PC-3 (cell line): ENCODE data around the gene ARHGEF37. TPM values are rescaled to one million over a fixed set of nuclear protein-coding genes. Genes with fewer than 3 reads are reported as not detected.

Experiments
- ATAC-seq: fragments of 200-7000 bp; cut with Tn5 transposase; 2 replicates; pipeline ENCODE4 v1.9.1; 2020; ENCODE audit warnings: mild to moderate bottlenecking, moderate library complexity
- BruUV-seq: library from RNA; stranded (reverse); fragments of 400-500 nt; replicated peaks from 2 replicates; lab custom pipeline; 2021; lab: Mats Ljungman, UMichigan
- CTCF ChIA-PET: fragments of 300-600 bp; sonication (Branson Sonifier 250); formaldehyde crosslinking; loops from one replicate; lab custom pipeline; 2022; ENCODE audit warnings: antibody characterized with exemption; lab: Charles Lee
- POLR2A ChIA-PET: fragments of 300-600 bp; sonication (Branson Sonifier 250); formaldehyde crosslinking; loops from one replicate; lab custom pipeline; 2022; ENCODE audit warnings: antibody characterized with exemption; ENCODE audit not compliant: unreplicated experiment; lab: Charles Lee
- DNase-seq: peaks from one replicate; pipeline ENCODE4 v3.0.0-alpha.2; 2015
- H2AFZ ChIP-seq: fragments of 300-600 bp; sonication (generic); 2 replicates; pipeline ENCODE4 v1.6.0; 2016; ENCODE audit warnings: antibody characterized with exemption, low read length
- H3F3A ChIP-seq: fragments of 300-600 bp; sonication (generic); one replicate; pipeline ENCODE4 v1.6.0; 2017; ENCODE audit warnings: antibody characterized with exemption, low read length, control low read depth, mild to moderate bottlenecking; ENCODE audit not compliant: unreplicated experiment
- H3K27ac ChIP-seq: fragments of 300-600 bp; sonication (generic); 2 replicates; pipeline ENCODE4 v1.5.1; 2016; ENCODE audit warnings: mild to moderate bottlenecking, low read length
- H3K27me3 ChIP-seq: fragments of 300-600 bp; sonication (generic); 2 replicates; pipeline ENCODE4 v1.6.1; 2016; ENCODE audit warnings: low read length, mixed read lengths
- H3K36me3 ChIP-seq: fragments of 300-600 bp; sonication (generic); 2 replicates; pipeline ENCODE4 v1.6.1; 2016; ENCODE audit warnings: low read depth, mixed run types, low read length, mixed read lengths
- H3K4me1 ChIP-seq: fragments of 300-600 bp; sonication (generic); 2 replicates; pipeline ENCODE4 v1.5.1; 2016; ENCODE audit warnings: low read length; ENCODE audit not compliant: insufficient read depth
- H3K4me2 ChIP-seq: fragments of 300-600 bp; sonication (generic); 2 replicates; pipeline ENCODE4 v1.6.0; 2016; ENCODE audit warnings: low read length
- H3K4me3 ChIP-seq: fragments of 300-600 bp; sonication (generic); 2 replicates; pipeline ENCODE4 v1.5.1; 2016; ENCODE audit warnings: mild to moderate bottlenecking, low read length, mixed read lengths
- H3K79me2 ChIP-seq: fragments of 300-600 bp; sonication (generic); 2 replicates; pipeline ENCODE4 v1.6.1; 2017; ENCODE audit warnings: low read length, mixed read lengths
- H3K9ac ChIP-seq: fragments of 300-600 bp; sonication (generic); 2 replicates; pipeline ENCODE4 v1.6.0; 2016; ENCODE audit warnings: mild to moderate bottlenecking, low read length
- H3K9me2 ChIP-seq: fragments of 300-600 bp; sonication (generic); replicated peaks from 2 replicates; pipeline ENCODE4 v1.6.1; 2016; ENCODE audit warnings: mixed run types, low read length, mixed read lengths
- H3K9me3 ChIP-seq: fragments of 300-600 bp; sonication (generic); 2 replicates; pipeline ENCODE4 v1.6.1; 2016; ENCODE audit warnings: low read length, mixed read lengths
- H4K20me1 ChIP-seq: fragments of 300-600 bp; sonication (generic); 2 replicates; pipeline ENCODE4 v1.6.1; 2016; ENCODE audit warnings: low read length, mixed read lengths
- EZH2 ChIP-seq: fragments of 300-600 bp; sonication (generic); IDR thresholded peaks from one replicate; pipeline ENCODE4 v1.6.1; 2017; ENCODE audit warnings: antibody characterized with exemption, mild to moderate bottlenecking, low read length; ENCODE audit not compliant: unreplicated experiment
- EZH2phosphoT487 ChIP-seq: fragments of 300-600 bp; sonication (generic); IDR thresholded peaks from 2 replicates; pipeline ENCODE4 v1.6.1; 2018; ENCODE audit warnings: mild to moderate bottlenecking, antibody characterized with exemption, low read length, borderline replicate concordance
- intact Hi-C: fragments of 100-400 bp; cut with micrococcal nuclease; formaldehyde crosslinking; loops from 2 replicates; pipeline ENCODE4 v1.9.0; 2023
- total RNA-seq: library from RNA; depleted of rRNA; stranded (reverse); fragments of >200 nt; gene quantifications from 2 replicates; pipeline ENCODE4 v1.2.3, GENCODE V29; 2014
- TF ChIP-seq, protein P1 (sequence below): fragments of 300-600 bp; sonication (generic); conservative IDR thresholded peaks from 2 replicates; pipeline ENCODE4 v1.5.1; 2017; ENCODE audit warnings: antibody characterized with exemption, low read depth, mild to moderate bottlenecking, low read length

ARHGEF37 gene
- total RNA-seq, 1 experiment from 2014 or later, result 6.5 TPM

DNA sequence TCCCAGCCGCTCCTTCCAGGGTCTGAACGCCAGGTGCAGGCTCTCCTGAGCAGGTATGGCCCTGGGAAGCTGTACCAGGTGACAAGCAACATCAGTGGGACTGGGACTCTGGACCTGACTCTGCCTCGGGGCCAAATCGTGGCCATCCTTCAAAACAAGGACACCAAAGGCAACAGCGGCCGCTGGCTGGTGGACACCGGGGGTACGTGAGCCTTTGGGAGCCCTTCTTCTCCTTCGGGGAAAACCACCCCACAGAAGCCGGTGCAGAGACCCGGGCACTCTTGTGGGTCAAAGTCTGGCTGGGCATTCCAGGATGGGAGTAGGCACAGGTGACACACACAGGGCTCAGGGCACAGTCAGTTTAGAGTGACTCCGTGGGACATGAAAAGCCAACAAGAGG lies 45.8 kb downstream of the ARHGEF37 start:
- Histone ChIP-seq H3K27ac (no peak overlapping the region), H2AFZ (no peak overlapping the region), H3K36me3 (no peaks in the 10 kb centered on the region), H3K9me3 (no peaks in the 10 kb centered on the region), H3K9me2 (no peaks in the 10 kb centered on the region), H3F3A (no peaks in the 10 kb centered on the region), H3K4me1 (peaks cover 8% of the 10 kb centered on the region), H4K20me1 (no peaks in the 10 kb centered on the region), H3K4me3 (no peak overlapping the region), H3K27me3 (no peaks in the 10 kb centered on the region), H3K9ac (no peak overlapping the region), H3K79me2 (no peaks in the 10 kb centered on the region), H3K4me2 (no peak overlapping the region)
- DNase-seq (no peak), ATAC-seq (no peak)
- ChIA-PET CTCF (no interaction called here), POLR2A (no interaction called here)
- intact Hi-C loops, result no loop called here
- no TSS peak for BruUV-seq
- no peak for TF ChIP-seq EZH2phosphoT487
- no peak for TF ChIP-seq EZH2
- TF ChIP-seq, protein P1, sequence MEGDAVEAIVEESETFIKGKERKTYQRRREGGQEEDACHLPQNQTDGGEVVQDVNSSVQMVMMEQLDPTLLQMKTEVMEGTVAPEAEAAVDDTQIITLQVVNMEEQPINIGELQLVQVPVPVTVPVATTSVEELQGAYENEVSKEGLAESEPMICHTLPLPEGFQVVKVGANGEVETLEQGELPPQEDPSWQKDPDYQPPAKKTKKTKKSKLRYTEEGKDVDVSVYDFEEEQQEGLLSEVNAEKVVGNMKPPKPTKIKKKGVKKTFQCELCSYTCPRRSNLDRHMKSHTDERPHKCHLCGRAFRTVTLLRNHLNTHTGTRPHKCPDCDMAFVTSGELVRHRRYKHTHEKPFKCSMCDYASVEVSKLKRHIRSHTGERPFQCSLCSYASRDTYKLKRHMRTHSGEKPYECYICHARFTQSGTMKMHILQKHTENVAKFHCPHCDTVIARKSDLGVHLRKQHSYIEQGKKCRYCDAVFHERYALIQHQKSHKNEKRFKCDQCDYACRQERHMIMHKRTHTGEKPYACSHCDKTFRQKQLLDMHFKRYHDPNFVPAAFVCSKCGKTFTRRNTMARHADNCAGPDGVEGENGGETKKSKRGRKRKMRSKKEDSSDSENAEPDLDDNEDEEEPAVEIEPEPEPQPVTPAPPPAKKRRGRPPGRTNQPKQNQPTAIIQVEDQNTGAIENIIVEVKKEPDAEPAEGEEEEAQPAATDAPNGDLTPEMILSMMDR, result no peak

DNA sequence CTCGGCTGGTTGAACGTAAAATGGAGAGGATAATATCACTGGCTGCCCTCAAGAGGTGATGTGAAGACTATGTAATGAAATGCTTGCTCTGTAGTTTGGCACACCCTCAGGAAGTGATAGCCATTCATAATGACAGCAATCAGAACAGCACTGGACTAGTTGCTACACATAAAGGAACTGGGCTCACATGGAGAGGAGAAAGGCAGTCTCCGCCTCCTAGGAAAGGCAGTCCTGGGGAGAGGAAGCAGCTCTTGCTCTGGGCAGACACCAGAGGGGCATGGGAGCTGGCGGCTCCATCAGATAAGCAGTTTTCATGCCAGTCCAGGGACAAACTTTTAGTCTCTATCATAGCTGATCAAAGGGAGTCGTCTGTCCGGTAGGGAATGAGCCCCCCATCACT lies 46.9 kb downstream of the ARHGEF37 start:
- DNase-seq, result no peak
- ATAC-seq, result no peak

DNA sequence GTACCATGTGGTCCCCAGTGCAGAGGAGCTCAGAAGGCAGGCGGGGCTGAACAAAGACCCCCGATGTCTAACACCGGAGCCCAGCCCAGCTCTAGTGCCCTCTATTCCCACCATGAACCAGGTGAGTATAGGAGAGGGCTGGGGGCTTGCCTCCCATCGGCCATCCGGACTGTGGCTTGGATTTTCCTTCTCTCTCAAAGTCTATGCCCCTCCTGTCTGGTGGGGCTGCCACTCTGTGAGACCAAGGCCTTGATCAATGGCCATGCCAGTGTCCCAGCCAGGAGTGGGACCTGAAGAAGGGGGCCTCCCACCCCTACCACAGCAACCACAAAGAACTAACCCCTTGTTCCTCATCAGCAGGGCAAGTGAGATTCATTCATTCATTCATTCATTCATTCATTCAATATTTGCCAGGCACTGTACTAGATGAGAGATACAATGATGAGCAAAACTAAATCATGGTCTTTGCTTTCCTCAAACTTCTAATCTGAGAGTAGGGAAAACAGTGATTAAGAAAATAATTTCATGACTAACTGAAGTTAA lies 47.6 kb downstream of the ARHGEF37 start:
- no peaks in the 10 kb centered on the region for H3K79me2 ChIP-seq
- TF ChIP-seq EZH2phosphoT487 (no peak), EZH2 (no peak)
- TF ChIP-seq, protein P1, result no peak
- no TSS peak for BruUV-seq
- no peak for ATAC-seq
- DNase-seq, result no peak
- no peaks in the 10 kb centered on the region for H3F3A ChIP-seq
- H4K20me1 ChIP-seq, result no peaks in the 10 kb centered on the region
- no peak overlapping the region for H2AFZ ChIP-seq
- no peaks in the 10 kb centered on the region for H3K27me3 ChIP-seq
- no peak overlapping the region for H3K4me3 ChIP-seq
- H3K9me3 ChIP-seq, result no peaks in the 10 kb centered on the region
- H3K9ac ChIP-seq, result no peak overlapping the region
- ChIA-PET CTCF (interaction anchor here (0.5 kb wide), 1 partner anchor 93 kb away, joined by 4 read pairs; no protein-coding TSS in a partner anchor), POLR2A (no interaction called here)
- H3K9me2 ChIP-seq, result no peaks in the 10 kb centered on the region
- intact Hi-C loops, result no loop called here
- H3K4me2 ChIP-seq, result no peak overlapping the region
- no peak overlapping the region for H3K27ac ChIP-seq
- H3K4me1 ChIP-seq, result peaks cover 26% of the 10 kb centered on the region
- no peaks in the 10 kb centered on the region for H3K36me3 ChIP-seq

More for the DNA sequence above, 46.9 kb downstream of the ARHGEF37 start:
- Histone ChIP-seq H3K79me2 (no peaks in the 10 kb centered on the region), H3K4me2 (no peak overlapping the region), H3K9me3 (no peaks in the 10 kb centered on the region), H3K36me3 (no peaks in the 10 kb centered on the region), H3K27ac (no peak overlapping the region), H3K4me1 (peaks cover 19% of the 10 kb centered on the region), H3K27me3 (no peaks in the 10 kb centered on the region), H3K4me3 (no peak overlapping the region), H2AFZ (no peak overlapping the region), H3K9me2 (no peaks in the 10 kb centered on the region), H3K9ac (no peak overlapping the region), H4K20me1 (no peaks in the 10 kb centered on the region), H3F3A (no peaks in the 10 kb centered on the region)
- no peak for TF ChIP-seq EZH2phosphoT487
- TF ChIP-seq EZH2, result no peak
- TF ChIP-seq, protein P1, result no peak
- intact Hi-C loops, result no loop called here
- POLR2A ChIA-PET, result no interaction called here
- CTCF ChIA-PET, result no interaction called here
- no TSS peak for BruUV-seq
